Glutamatergic neuron (in vitro differentiated cells): ENCODE measurements around the gene CFAP90. TPM values are rescaled to one million over a fixed set of nuclear protein-coding genes. Genes with fewer than 3 reads are reported as not detected.

Source experiments
- DNase-seq: peaks from one replicate; pipeline ENCODE4 v3.0.0; 2022
- H3K27ac Mint-ChIP-seq: one replicate; pipeline ENCODE4 v1.8.0; 2020; ENCODE audit warnings: mild to moderate bottlenecking, mixed read lengths, inconsistent platforms; ENCODE audit not compliant: unreplicated experiment
- H3K27me3 Mint-ChIP-seq: one replicate; pipeline ENCODE4 v1.8.0; 2020; ENCODE audit warnings: mild to moderate bottlenecking, moderate library complexity, mixed read lengths, inconsistent platforms; ENCODE audit not compliant: unreplicated experiment
- H3K36me3 Mint-ChIP-seq: one replicate; pipeline ENCODE4 v1.8.0; 2020; ENCODE audit warnings: mild to moderate bottlenecking, mixed read lengths, inconsistent platforms; ENCODE audit not compliant: unreplicated experiment
- H3K4me1 Mint-ChIP-seq: one replicate; pipeline ENCODE4 v1.8.0; 2020; ENCODE audit warnings: mild to moderate bottlenecking, low read depth, mixed read lengths, inconsistent platforms; ENCODE audit not compliant: unreplicated experiment
- H3K4me3 Mint-ChIP-seq: one replicate; pipeline ENCODE4 v1.8.0; 2020; ENCODE audit warnings: mild to moderate bottlenecking, mixed read lengths, inconsistent platforms; ENCODE audit not compliant: unreplicated experiment
- H3K9me3 Mint-ChIP-seq: one replicate; pipeline ENCODE4 v1.8.0; 2020; ENCODE audit warnings: mild to moderate bottlenecking, moderate library complexity, mixed read lengths, inconsistent platforms; ENCODE audit not compliant: unreplicated experiment
- total RNA-seq: library from RNA; stranded (reverse); fragmentation: NEBNext Ultra II Directional; extraction: Animal tissue kit (Norgen Biotek cat#: 25700); gene quantifications from one replicate; pipeline ENCODE4 v1.2.1, GENCODE V29; 2021; ENCODE audit not compliant: unreplicated experiment
- TF ChIP-seq, protein P1 (sequence below): fragments of 200-600 bp; sonication (generic); IDR thresholded peaks from one replicate; pipeline ENCODE4 v1.5.0; 2021; ENCODE audit not compliant: partially characterized antibody, unreplicated experiment

The CFAP90 gene
- total RNA-seq, 1 donor from 2014 or later, result not detected

DNA sequence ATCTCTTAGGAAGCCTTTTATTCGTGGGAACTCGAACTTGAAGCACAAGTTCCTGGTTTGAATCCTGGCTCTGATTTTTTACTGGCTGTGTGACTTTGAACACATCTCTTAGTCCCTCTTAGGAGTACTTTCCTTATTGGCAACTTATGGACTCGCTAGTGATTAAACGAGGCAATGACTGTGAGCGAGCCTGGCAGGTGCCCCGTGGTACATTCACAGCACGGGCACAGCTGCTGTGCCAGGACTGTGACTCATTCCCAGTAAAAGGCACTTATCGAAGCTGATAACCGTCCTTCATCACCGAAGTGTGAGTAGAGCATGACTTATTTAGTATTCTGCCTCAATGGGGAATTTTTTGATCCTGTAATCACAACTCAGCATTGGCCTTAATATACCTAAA is 22.7 kb downstream of the CFAP90 start:
- no peak for DNase-seq
- H3K27ac Mint-ChIP-seq, result no peak overlapping the region
- no peaks in the 10 kb centered on the region for H3K4me1 Mint-ChIP-seq
- no peaks in the 10 kb centered on the region for H3K36me3 Mint-ChIP-seq
- no peak overlapping the region for H3K4me3 Mint-ChIP-seq
- TF ChIP-seq, protein P1, sequence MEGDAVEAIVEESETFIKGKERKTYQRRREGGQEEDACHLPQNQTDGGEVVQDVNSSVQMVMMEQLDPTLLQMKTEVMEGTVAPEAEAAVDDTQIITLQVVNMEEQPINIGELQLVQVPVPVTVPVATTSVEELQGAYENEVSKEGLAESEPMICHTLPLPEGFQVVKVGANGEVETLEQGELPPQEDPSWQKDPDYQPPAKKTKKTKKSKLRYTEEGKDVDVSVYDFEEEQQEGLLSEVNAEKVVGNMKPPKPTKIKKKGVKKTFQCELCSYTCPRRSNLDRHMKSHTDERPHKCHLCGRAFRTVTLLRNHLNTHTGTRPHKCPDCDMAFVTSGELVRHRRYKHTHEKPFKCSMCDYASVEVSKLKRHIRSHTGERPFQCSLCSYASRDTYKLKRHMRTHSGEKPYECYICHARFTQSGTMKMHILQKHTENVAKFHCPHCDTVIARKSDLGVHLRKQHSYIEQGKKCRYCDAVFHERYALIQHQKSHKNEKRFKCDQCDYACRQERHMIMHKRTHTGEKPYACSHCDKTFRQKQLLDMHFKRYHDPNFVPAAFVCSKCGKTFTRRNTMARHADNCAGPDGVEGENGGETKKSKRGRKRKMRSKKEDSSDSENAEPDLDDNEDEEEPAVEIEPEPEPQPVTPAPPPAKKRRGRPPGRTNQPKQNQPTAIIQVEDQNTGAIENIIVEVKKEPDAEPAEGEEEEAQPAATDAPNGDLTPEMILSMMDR, result no peak
- no peaks in the 10 kb centered on the region for H3K9me3 Mint-ChIP-seq
- H3K27me3 Mint-ChIP-seq, result no peaks in the 10 kb centered on the region

DNA sequence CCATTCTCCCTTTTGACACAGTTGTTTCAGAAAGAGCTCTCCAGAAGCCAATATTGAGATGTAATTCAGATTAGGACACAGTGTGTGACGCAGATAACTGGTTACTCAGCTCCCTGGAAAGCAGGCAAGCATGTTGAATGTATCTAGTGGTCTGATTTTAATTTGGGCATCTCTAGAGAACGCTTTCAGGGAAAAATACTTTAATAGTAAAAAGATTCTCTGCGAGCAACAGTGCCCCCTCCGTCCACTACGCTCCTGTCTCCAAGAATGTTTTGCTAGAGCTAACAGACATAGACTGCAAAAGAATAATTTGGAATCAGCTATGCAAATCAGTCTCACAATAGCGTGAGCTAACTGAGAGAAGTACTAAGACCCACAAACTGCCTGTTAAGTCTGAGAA is 23.3 kb downstream of the CFAP90 start:
- Mint-ChIP-seq H3K36me3 (no peaks in the 10 kb centered on the region), H3K27me3 (no peaks in the 10 kb centered on the region), H3K27ac (no peak overlapping the region), H3K4me3 (no peak overlapping the region), H3K9me3 (no peaks in the 10 kb centered on the region), H3K4me1 (no peaks in the 10 kb centered on the region)
- TF ChIP-seq, protein P1, result no peak
- no peak for DNase-seq

DNA sequence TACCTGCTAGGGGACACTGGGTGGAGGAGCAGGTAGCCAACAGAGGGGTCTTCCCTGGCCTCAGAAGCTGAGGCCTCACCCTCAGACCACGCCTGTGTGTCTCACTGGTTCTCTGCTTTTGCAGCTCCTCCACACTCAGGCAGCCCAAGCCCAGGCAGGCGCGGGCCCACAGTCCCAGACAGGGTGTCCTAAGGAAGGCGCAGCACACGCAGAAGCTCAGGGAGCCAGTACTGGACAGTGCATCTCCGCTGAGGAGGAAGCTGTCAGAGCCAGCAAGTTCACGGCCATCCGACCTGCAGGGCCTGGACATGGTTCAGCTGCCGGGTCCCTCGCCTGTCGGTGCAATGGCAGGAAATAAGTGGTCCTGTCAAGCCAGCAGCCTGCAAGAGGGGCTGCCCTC is 25.3 kb downstream of the CFAP90 start:
- no peak for DNase-seq
- TF ChIP-seq, protein P1, result no peak
- Mint-ChIP-seq H3K36me3 (no peaks in the 10 kb centered on the region), H3K9me3 (no peaks in the 10 kb centered on the region), H3K4me1 (no peaks in the 10 kb centered on the region), H3K27me3 (no peaks in the 10 kb centered on the region), H3K4me3 (no peak overlapping the region), H3K27ac (no peak overlapping the region)

DNA sequence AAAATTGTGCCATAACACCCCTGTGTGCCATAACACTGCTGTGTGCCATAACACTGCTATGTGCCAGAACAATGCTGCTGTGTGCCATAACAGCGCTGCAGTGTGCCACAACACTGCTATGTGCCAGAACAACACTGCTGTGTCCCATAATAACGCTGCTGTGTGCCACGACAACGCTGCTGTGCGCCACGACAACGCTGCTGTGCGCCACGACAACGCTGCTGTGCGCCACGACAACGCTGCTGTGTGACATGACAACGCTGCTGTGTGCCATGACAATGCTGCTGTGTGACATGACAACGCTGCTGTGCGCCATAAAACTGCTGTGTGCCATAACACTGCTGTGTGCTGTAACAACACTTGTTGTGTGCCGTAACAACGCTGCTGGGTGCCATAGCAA is 25.9 kb downstream of the CFAP90 start:
- peak overlapping the region; percentile 14 for H3K4me3 Mint-ChIP-seq

DNA sequence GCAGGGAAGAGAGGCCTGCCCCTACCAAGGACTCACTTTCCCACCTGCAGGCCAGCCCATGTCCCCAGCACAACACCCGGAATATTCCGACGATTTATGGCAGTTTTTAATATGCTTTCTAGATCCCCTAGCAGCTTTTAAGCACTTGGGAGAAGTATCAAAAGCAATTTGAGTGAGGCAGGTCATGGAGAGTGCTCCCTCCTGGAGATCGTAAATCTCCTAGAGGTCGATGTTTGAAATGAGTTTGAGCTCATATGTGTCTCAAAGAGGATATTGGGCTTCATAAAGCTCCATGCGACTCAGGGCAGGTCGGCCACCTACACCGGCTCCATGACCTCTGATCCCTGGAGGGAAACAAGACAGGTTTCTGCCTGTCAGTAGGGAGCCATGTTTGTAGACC is 27.3 kb downstream of the CFAP90 start:
- DNase-seq, result no peak
- no peak overlapping the region for H3K27ac Mint-ChIP-seq
- no peak overlapping the region for H3K4me3 Mint-ChIP-seq
- no peaks in the 10 kb centered on the region for H3K36me3 Mint-ChIP-seq
- TF ChIP-seq, protein P1, result no peak
- no peaks in the 10 kb centered on the region for H3K9me3 Mint-ChIP-seq
- no peaks in the 10 kb centered on the region for H3K4me1 Mint-ChIP-seq
- peaks cover 1% of the 10 kb centered on the region for H3K27me3 Mint-ChIP-seq

More for the DNA sequence above, 25.9 kb downstream of the CFAP90 start:
- TF ChIP-seq, protein P1, result no peak
- Mint-ChIP-seq H3K4me1 (no peaks in the 10 kb centered on the region), H3K36me3 (no peaks in the 10 kb centered on the region), H3K9me3 (no peaks in the 10 kb centered on the region), H3K27me3 (no peaks in the 10 kb centered on the region), H3K27ac (no peak overlapping the region)
- DNase-seq, result no peak
